Measurements from ENCODE around the gene DOCK2. TPM values are rescaled to one million over a fixed set of nuclear protein-coding genes. Genes with fewer than 3 reads are reported as not detected.

Gene DOCK2
- total RNA-seq, 1 donor from 2014 or later = 7.5 TPM

DNA sequence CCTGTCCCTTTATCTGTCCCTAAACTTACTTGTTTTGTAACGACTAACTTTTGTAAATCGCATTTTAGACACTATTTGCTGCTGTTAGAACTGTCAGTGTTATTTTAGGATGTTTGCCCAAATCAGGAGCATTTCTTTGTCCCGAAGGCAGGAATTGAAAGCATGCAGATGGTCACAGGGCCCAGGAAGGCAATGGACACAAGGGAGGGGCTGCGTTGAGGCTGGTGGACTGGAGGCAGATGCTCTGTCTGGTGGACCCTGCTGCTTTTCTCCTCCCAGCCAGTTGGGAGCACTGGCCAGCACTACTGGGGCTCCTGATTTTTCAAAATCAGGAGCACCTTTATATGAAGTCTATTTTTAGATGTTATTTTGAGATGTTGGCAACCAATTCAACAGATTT is 31.7 kb downstream of the DOCK2 start:
- intact Hi-C loops (cut with micrococcal nuclease) = no loop called here
- ATAC-seq = no peak
- no peak for DNase-seq

DNA sequence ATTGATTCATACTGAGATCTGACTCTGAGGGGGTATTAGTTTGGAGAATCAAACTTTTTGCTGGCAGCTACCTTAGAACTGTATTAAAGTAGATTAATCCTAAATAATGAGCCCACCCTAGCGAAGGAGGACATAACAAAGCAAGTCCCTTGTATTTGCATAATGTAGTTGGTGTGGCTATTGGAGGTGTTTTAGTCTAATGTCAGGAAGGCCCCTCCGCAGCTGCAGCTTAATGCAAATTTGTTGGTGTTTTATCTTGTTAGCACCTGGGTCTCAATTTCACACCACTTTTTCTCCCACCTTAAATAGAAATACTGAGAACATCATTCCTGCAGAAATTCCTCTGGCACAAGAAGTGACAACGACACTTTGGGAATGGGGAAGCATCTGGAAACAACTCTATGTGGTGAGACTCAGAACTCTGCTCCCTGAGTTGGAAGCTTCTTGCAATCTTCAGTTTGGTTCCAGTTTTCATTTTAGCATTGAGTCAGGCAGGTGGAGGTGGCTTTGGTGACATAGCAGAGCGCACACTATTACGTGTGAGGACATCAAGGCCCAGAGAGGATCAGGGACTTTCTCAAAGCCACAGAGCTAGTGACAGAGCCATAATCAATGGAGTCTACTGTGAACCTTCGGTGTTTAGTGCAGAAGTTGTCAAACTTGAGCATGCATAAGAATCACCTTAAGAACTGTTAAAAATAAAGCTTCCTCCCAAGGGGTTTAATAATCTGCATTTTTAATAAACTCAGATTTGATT is 33.9 kb downstream of the DOCK2 start:
- ATAC-seq (no peak), DNase-seq (no peak)
- intact Hi-C loops (cut with micrococcal nuclease) = no loop called here

DNA sequence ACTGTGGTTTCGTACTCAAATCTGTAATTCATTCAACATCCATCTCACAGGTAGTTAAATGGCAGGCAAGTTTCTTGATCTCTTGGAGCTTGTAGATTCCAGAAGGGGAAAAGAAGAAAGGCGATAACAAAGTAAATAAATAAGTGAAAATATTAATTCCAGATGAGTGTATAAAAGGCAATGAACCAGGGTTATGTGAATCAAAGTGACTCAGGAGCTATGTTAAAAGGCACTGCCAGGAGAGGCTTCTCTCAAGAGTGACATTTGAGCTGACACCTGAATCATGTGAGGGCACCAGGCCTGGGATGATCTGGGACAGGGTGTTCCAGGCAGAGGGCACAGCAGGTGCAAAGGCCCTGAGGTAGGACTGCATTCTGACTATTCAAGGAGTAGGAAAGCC is 45.0 kb downstream of the DOCK2 start:
- DNase-seq (no peak), ATAC-seq (no peak)
- intact Hi-C loops (cut with micrococcal nuclease) = no loop called here

DNA sequence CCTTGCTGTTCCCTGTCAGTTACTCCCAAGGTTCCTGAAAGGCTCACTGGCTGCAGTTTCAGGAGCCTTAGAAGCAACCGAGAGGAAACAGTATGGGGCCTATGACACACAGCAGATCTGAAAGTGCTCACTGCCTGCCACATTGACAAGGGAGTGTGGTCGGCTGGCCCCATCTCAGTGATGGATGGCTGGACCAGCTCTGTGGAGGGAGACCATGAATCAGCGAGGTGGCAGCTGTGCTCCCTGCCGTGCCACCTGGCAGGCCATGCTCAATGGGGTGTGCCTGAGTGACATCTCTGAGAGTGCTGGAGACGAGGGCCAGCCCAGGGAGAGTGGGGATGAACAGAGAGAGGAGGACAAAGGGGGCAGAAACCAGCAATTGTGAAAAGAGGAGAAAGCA is 49.1 kb downstream of the DOCK2 start:
- ATAC-seq (peak; percentile 32), DNase-seq (no peak)
- intact Hi-C loops (cut with micrococcal nuclease) = no loop called here

DNA sequence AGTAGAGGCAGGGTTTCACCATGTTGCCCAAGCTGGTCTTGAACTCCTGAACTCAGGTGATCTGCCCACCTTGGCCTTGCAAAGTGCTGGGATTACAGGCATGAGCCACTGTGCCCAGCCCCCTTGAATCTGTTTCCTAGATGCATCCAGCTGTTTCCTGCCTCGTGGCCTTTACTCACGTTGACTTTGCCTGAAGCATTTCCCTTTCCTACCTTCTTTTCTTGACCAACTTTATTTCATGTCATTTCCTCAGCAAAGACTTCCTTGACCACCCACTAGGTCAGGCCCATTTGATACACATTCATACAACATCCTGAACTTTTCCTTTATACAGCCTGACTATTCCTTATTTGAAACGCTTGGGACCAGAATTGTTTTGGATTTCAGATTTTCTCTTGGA is 51.0 kb downstream of the DOCK2 start:
- intact Hi-C loops (cut with micrococcal nuclease) = no loop called here
- ATAC-seq (no peak), DNase-seq (no peak)

DNA sequence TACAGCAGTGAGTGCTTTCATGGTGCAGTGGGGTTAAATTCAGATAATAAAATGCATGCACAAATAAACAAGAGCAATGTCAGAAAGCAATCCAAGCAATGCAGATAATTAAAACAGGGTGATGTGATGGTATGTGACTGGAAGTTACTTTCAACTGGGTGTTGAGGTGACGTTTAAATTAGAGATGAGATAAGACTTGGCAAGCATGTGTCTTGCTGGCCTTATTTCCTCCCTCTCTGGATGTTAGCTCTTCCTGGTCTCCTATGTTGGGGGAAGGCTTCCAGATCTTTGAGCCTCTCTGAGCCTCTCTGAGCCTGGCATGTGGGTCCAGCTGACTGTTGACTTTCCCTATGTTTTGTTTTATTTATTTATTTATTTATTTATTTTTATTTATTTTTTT is 54.4 kb downstream of the DOCK2 start:
- intact Hi-C loops (cut with micrococcal nuclease) = no loop called here
- no peak for DNase-seq
- peak; percentile 86 for ATAC-seq

DNA sequence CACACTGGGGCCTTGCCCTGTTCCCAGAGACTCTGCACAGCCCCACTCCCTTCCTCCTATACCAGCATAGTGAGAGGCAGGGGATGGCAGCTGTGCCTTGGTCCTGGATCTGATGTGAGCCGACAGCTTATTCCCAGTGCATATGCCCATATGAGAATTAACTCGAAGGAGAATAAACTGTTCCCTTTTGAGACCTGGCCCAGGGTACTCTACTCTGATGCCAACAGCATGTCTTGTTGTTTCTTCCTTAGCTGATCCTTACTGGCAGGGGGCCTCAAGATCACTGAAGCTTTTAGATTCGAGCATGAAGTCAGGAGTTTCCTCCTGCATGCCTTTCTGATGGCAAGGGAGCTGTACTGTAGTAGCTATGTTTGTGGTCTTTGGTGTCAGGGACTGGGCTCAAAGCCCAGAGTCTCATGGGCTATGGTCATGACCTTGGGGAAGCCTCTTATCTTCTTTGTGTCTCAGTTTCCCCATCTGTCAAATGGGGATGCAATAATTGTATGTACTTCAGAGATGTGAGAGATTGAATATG is 57.1 kb downstream of the DOCK2 start:
- DNase-seq (no peak), ATAC-seq (no peak)
- intact Hi-C loops (cut with micrococcal nuclease) = no loop called here

DNA sequence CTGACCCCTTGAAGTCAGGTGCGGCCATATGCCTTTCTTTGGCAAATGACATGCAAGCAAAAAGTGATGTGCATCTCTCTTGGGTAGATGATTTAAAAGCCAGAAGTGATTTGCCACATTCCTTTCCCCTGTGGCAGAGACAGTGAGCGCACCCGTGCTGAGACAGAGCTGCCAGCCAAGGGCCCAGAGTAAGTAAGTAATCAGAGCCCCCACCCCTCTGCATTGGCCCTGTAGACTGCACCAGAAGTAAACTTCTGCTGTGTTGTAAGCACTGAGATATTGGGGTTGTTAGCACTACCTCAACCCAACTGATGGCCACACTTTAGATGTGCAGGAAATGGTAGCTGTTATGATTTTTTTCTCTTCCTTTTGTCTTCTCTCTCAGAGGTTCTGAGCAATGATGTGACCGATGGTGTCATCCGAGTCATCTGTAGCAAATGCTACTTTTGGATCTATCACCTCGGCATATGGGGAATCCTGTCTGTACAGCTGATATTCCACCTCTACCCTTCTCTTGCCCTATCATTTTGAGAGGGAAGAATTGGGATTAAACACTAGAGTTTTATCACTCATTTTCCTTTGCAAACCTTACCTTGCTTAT is 58.0 kb downstream of the DOCK2 start:
- ATAC-seq = no peak
- DNase-seq = no peak
- intact Hi-C loops (cut with micrococcal nuclease) = no loop called here

DNA sequence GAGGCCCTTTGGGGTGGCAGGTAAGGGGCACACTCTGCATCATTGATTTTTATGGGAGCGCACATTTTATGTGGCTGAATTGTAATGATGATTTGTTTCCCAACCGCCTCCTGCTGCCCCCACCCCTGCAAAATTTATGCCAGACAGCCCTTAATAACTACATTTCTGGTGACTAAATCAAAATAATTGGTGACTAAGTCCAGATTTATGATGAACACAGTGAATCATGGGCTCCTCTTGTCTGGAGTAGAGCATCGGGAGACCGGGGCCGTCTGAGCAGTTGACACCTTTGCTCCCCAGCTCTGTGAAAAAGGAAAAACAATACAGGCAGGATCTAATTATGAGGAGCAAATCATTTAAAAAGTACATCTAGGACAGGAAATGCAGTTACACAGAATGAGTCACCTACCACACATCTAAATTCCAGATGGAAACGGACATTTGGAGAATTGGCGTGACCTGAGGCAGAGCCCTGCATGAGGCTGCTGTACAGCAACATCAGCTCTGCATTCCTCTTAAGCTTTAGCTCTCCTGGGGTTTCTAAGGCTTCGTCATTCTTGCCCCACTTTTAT is 58.9 kb downstream of the DOCK2 start:
- ATAC-seq = peak; percentile 20
- intact Hi-C loops (cut with micrococcal nuclease) = no loop called here
- DNase-seq = no peak

DNA sequence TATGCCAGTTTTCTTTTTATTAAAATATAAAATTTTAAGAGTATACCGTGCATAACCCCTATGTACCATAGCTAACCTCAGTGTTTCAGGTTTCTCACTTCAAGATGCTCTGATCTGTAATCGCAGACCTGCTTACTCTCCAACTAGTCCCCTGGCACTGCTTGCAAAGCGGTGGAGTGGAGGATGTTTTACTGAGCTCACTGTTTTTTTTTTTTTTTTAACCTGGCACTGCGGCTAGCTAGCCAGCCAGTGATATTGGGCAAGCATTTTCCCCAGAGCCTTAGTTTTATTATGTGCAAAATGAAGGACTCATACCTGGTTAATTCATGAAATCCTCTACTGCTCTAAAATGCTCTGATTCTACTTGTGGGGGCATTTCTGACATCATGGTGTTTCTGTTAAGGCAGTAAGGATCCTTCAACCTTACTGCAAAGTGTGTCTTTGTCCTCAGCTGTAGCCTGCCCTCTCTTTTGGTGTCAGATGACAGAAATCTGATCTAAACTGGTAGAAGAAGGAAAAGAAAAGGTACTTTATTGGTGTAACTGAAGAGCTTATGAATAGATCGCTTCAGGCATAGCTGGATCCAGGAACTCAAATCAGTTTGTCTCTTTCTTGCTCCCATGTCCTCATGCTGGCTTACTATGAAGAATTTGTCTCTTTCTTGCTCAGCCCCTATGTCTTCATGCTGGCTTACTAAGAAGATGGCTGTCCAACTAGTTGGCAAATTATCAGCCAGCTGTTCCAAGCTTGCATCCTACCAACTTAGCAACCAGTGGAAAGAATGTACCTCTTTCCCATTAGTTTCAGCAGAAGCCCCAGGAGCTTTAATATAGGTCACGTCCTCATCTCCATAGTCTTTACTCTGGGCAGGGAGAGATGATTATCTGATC is 59.8 kb downstream of the DOCK2 start:
- DNase-seq (no peak), ATAC-seq (no peak)
- intact Hi-C loops (cut with micrococcal nuclease) = no loop called here

DNA sequence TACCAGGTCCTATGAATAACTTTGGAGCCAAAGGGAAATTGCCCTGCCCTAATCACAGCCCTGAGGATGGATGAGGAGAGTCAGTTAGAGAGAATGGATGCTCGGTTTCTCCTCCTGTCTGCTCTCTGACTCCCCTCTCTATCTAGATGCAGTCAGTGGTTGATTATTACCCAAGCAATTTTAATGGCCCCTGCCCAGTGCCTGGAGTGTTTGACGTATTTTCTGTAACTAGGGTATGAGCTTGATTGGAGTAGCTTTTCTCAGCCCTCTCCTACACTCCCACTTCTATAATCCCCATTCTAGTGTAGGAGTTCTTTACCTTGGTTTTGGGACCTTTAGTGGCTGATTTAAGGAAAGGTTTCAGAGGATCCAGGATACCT is 60.4 kb downstream of the DOCK2 start:
- ATAC-seq (no peak), DNase-seq (no peak)
- intact Hi-C loops (cut with micrococcal nuclease) = no loop called here

DNA sequence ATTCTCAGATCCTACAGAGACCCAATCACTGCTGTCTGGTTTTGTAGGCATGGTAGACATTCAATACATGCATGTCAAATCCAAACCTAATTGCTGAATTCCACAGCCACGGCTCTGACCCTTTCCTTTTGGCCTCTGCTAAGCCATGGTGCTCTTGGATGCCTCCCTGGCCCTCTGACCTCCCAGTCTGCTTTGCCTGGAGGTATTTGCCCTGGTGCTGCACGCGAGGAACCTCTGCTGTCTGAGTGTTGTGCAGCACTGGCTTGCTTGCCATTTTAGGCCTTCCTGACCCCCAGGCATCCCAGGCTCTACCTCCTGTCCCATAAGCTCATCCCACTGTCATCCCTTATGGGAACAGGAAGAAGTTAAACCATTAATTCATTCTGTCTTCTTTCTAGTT is 60.9 kb downstream of the DOCK2 start:
- intact Hi-C loops (cut with micrococcal nuclease) = no loop called here
- no peak for DNase-seq
- no peak for ATAC-seq

DNA sequence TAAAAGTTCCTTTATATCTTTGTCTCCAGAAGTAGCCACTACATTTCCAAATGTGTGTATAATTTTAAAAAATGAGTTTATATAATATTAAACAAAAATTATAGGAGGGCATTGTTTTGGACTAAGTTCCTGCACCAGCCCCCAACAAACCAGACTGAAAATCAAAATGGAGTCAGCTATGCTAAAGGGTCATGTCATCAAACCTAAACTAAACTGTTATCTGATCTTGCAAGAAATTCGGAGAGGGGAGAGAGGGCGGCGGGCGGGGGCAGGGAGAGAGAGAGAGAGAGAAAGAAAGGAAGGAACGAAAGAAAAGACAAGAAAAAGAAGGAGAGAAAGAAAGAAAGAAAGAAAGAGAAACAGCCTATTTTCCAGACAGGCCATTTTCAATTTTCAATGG is 63.5 kb downstream of the DOCK2 start:
- intact Hi-C loops (cut with micrococcal nuclease) = loop anchor here (5.0 kb wide), 1 partner anchor 282 kb away; the partner anchor contains the start of gene INSYN2B
- no peak for DNase-seq
- ATAC-seq = no peak

DNA sequence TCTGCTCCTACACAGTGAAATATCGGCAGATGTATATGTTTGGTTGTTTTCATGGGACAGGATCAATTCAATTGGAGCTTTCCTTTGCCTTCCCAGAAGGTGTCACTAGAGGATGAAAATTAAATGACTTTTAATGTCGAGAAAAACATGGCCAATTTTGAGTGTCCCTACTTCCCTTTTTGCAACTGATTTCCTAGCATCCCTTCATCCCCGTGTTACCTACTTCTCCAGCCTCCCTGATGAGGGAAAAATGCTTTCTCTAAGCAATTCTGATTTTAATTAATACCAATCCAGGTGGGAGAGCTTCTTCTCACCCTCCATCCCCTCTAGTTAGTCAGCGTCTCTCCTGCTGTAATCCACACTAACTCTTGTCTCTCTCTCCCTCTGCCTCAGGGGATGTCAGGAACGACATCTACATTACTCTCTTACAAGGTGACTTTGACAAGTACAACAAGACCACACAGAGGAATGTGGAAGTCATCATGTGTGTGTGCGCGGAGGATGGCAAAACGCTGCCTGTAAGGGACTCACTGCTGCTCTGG is 64.9 kb downstream of the DOCK2 start:
- intact Hi-C loops (cut with micrococcal nuclease) = loop anchor here (5.0 kb wide), 1 partner anchor 280 kb away; the partner anchor contains the start of gene INSYN2B
- DNase-seq (no peak), ATAC-seq (peak; percentile 51)

DNA sequence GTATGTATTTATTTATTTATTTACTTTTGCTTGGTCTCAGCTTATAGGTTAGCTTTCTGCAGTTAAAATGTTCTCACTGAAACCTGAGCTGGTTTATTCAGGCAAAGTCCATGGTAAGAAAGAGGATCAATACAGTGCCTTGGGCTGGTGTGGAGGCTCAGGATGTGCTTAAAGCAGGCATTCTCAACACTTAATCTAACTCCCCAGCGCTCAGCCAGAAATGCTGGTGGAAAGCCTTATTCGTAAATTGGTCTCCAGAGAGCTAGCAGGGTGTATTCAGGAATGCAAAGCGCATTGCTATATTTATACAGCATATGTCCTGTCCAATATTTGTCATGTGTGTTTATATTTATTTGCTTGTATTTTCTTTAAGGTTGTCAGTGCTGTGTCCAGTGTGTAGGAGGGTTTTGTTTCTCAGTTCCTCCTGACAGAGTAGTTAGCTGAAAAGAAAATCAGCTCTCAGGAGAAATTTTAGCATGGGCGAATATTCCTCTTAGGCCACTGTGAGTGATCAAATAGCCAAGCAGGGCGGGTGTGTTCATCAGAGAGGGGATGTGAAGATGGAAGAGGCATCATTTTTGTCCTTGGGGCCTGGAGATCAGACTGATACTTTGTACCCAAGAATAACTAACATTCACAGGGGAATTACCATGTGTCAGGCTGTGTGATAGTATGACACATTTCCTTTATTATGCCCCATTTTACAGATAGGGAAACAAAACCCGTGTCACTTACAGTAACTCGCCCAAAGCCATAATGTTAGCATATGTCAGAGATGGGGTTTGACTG is 65.8 kb downstream of the DOCK2 start:
- ATAC-seq (no peak), DNase-seq (no peak)
- intact Hi-C loops (cut with micrococcal nuclease) = loop anchor here (5.0 kb wide), 1 partner anchor 279 kb away; the partner anchor contains the start of gene INSYN2B

DNA sequence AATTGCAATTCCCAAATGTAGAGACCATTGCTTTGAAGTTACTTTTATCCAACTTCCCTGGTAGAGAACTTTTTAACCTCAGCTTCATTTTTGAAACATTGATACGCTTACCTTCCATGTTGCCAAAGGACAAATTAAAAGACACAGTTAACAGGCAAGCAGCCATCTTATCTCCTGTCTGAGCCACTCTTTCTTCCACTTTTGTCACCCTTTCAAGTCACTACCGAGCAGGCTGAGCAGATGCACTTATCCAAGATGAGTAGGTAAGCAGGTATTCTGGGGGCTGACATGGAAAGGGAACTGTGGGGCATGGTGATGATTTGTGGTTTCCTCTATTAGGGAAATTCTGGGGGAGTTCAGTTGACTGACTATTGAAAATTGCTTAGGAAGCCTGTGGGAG is 66.7 kb downstream of the DOCK2 start:
- no peak for ATAC-seq

DNA sequence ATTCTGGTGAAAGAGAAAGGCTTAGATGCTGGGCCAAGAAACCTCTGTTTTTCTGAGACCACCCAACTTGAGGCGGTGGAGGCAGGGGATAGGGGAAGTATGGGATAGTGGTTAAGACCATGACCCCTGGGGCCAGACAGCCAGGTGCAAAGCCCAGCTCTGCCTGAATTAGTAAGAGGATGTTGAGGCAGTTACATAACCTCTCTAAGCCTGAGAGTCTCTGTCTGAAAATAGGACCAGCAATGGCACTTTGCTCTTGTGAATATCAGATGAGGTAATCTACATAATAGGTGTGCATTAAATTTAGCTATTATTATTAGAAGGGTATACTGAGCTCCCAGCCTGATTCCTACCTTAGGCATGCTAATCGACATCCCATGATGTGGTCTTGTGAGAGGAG is 68.2 kb downstream of the DOCK2 start:
- DNase-seq (no peak), ATAC-seq (no peak)
- intact Hi-C loops (cut with micrococcal nuclease) = no loop called here

More for the DNA sequence above, 66.7 kb downstream of the DOCK2 start:
- DNase-seq = no peak
- intact Hi-C loops (cut with micrococcal nuclease) = loop anchor here (5.0 kb wide), 1 partner anchor 278 kb away; the partner anchor contains the start of gene INSYN2B

DNA sequence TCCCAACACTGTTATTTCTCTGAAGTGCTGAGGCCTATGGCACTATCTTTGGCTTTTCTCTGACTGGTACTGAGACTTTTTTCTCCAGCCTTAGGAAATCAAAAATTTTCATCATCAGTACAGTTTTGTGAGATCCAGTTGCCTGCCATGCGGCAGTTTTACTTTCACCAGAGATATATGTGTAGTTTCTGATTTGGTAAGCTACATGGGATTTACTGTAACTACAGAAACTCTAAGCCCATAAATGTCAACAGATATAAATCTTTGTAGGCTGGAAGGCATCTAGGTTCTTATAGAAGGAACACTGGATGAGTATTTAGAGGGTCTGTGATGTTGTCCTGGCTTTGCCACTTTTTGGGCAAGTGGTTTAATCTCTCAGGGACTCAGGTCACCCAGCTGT is 69.0 kb downstream of the DOCK2 start:
- DNase-seq (no peak), ATAC-seq (no peak)
- intact Hi-C loops (cut with micrococcal nuclease) = no loop called here
